HG02610 (cell line): Measurements from ENCODE around the gene JMJD1C.
A peak's percentile ranks its signal among the peaks of the same experiment; 100 is the strongest.

ENCODE experiments used
- ATAC-seq: cut with Tn5 transposase; IDR thresholded peaks from one replicate; pipeline ENCODE4 v1.9.1; 2021; ENCODE audit warnings: mild to moderate bottlenecking, moderate library complexity; ENCODE audit not compliant: unreplicated experiment

The JMJD1C gene

DNA sequence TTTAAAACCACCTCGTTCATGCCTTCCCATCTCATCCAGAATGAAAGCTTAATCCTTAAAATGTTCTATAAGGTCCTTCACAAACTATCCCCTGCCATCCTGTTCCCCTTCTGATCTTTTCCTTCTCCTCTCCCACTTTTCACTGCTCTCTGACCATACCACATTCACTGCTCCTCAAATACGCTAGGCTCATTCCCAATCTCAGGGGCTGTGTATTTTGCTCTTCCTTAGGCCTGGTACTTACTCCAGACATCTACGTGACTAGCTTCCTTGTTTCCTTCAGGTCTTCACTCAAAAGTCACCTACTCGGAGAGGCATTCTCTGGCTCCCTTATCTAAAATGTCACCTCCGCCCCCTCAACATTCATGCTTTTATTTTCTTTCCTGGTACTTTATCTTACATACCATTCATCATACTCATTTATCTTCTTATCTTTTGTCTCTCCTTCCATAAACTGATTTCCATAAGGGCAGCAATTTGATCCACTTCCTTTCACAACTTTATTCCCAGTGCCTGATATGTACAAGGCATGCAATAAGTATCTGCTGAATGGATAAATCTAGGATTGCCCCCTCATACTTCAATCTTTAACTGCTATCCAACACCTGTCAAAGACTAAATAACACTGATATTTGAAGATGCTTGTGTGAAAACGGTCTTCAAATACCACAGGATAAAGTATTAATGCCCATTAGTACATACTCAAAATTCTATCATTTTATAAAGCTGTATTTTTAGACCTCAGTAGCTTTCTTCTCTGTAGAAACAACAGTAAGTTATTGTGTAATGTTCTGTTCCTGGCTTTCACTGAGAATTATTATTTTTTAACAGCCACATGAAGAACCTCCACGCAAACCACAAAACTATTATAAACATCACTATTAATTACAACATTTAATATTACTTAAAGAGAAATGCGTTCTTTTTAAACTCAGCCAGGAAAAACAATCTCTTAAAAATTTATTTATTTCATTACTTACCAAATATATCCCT is 27.0 kb downstream of the JMJD1C start:
- no peak for ATAC-seq

DNA sequence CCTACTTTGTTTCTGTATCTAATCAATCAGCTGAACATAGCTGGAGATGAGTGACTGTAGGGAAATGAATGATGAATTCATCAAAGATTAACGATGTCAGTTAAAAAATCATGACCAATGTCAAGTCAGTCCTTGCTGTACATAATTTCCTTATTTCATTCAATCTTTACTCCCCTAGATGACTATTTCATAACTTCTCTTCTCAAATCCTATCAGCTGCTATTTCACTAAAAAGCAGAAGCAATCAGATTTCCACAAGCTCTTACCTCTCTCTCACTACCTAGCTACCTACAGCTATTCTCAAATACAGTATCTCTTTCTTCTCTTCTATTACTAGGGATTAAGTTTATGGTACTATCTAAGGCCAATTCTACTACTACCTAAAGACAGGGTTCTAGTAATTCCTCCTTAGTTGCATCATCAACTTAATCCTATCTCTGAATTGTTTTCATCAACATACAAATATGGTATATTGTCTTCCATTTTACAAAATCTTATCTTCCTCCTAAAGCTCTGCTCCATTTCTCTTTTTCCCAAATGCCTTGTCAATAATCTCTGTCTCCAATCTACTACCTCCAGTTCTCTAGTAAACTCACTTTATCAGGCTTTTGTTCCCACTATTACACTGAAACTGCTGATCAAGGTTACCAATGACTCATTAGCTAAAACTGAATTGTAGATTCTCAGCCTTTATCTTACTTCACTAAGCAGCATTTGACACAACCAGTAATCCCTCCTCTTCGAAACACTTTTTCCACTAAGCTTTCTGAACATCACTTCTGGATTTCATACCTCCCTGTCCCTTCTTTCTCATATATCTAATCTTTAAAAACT is 28.4 kb downstream of the JMJD1C start:
- peak; percentile 51 for ATAC-seq

DNA sequence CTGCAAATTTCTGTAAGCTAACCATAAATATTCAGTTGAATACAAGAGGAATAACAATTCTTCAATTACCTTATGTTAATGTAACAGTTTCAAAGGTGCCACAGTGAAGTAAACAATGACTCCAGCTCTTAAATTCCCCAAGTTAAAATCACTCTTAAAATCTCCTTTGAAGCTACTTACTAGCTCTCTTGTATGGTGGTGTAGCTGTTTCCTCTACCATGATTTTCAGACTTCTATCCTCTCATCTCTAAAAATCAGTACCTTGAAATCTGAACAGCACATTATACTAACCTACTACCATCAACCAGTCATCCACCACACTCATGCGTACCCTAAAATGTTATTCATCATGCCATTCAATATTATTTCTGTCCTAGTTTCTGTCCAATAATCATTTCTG is 29.6 kb downstream of the JMJD1C start:
- no peak for ATAC-seq

DNA sequence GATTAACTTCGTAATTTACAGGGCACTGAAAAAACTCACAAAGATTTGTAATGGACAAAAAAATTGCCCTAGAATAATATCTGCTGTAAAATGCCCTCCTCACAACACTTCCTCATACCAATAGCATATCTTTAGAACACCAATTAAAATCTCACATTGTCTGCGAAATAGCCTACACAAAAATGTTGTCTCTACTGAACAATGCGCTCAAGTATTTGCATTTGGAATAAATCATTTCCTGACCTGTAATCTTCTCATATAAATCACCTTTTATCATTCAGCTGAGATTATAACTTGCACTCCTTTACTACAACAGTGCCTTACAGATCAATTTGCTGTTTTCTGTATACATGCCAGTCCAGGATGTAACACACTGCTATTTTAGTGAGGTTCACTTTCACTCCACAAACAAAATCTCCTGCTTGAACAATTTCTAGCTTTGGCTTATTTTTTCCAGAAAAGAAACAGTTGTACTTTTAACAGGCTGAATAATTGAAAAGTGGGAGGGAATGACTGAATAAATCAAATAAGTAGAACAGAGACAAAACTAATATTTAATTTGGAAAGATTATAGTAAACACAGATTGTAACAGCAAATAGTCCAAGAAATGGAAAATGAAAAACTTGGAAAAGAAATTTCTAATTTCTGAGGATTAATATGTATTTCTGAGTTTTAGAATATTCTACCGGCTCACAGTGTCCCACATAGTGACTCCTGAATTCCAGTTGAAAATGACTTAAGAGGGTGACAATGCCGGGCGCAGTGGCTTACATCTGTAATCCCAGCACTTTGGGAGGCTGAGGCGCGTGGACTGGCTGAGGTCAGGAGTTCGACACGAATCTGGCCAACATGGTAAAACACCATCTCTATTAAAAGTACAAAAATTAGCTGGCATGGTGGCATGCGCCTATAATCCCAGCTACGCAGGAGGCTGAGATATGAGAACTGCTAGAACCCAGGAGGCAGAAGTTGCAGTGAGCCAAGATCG is 30.6 kb downstream of the JMJD1C start:
- ATAC-seq = no peak

DNA sequence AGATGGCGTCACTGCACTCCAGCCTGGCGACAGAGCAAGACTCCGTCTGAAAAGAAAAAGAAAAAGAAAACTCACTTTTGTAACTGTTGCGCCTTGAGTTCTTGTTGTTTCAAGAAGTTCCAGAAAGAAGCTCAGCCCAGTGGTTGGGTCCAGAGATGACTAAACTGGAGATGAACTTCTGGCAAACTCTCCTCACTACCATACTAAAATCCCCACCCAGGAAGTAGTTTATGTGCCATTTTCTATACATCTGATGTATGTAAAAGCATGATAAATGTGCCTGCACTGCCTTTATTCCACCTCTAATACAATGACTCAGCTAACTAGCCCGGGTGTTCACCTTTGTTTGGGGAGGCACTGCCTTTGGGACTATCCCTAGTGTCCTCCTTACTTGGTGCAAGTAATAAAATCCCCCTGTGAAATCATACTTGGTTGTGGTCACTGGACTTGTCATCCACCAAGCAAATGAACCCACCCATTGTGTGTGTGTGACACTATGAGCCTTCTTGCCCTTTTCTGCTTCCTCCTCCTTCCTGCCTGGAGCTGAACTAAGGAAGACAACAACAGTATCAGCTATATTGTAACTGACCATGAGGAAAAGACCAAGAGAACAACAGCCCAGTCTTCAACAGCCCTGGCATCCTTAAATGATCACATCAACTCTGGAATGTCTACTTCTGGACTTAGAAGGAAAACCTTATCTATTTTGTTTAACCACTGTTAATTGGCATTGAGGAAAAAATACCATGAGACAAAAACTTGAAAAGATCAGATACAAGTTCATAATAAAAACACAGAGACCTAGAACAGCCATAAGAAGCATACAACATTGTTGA is 33.6 kb downstream of the JMJD1C start:
- ATAC-seq = peak; percentile 81

DNA sequence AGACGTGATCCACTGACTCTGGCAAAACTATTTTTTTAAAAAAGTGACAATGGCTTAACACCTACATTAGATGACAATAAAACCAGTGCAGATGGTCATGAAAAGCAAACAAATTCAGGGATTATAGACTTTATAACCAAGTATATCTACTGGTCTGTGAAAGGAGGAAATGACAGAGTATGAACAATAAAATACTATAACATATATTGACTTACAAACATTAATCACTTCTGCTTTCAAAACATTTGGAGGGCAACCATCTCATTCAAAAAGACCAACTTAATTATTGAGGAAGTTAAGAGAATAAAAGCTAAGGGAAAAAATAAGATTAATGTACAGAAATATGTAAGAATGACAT is 34.8 kb downstream of the JMJD1C start:
- no peak for ATAC-seq

DNA sequence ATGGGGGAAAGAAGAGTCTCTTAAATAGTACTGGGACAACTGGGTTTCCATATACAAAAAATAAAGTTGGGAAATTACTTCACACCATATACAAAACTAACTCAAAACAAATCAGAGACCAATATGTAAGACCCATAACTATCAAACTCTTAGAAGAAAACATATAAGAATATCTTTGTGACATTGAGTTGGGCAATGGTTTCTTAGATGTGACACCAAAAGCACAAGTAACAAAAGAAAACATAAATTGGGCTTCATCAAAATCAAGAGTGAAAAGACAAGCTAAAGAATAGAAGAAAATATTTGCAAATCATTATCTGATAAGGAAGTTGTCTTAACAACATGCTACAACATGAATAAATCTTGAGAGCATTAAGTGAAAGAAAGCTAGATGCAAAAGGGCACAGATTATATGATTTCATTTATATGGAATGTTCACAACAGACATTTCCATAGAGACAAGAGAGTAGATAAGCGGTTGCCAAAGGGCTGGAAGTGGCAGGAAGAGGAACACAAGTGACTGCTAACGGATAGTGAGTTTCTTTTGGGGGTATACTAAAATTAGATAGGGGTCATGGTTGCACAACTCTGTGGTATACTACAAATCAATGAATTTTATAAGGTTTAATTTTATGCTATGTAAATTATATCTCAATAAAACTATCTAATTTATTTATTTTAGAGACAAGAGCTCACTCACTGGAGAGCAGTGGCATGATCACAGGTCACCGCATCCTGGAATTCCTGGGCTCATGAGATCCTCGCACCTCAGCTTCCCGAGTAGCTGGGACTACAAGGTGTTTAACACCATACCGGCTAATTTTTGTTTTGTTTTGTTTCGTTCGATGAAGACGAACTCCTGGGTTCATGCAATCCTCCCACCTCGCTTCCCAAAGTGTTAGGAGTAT is 35.4 kb downstream of the JMJD1C start:
- ATAC-seq = no peak

DNA sequence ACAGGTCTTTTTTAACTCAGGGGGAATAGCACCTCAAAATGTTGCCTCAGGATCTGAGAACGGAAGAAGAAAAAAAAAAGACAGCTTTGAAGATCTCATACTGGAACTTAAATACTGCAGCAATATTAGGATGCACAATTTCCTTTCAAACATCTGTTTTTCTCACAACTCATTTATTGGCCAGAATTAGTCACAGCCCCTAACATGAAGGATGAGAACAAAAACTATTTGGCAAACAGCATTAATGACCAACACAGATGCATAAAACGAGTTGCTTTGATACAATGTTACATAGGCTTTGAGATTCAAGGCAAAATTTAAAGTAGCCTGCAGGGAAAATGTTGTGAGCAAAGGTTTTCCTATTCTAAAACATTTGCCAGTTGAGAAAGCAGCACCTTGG is 36.5 kb downstream of the JMJD1C start:
- ATAC-seq = no peak

DNA sequence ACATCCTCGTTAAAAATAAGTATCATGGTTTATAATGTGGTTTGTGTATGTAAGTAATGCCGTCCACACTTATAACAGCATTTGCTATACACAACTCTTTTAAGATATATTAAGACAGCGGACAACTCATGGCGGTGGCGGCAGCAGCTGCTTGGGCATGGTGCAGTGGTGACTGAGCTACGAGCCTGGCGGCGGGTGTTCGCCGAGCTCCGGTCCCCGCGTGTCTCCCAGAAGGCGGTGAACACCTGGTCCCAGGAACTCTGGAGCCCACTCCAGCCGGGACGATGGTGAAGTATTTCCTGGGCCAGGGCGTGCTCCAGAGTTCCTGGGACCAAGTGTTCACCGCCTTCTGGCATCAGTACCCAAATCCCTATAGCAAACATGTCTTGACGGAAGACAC is 38.8 kb downstream of the JMJD1C start:
- ATAC-seq = no peak

DNA sequence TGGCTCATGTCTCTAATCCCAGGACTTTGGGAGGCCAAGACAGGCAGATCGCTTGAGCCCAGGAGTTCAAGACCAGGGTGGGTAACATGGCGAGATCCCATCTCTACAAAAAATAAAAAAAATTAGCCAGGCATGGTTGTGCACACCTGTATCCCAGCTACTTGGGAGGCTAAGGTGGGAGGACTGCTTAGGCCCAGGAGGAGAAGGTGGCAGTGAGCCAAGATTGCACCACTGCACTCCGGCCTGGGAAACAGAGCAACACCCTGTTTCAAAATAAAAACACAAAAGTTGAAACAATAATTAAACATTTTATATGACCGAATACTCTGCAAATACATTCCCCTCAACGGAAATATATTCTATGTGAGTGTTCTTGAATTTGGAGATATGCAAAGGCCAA is 40.3 kb downstream of the JMJD1C start:
- ATAC-seq = no peak

DNA sequence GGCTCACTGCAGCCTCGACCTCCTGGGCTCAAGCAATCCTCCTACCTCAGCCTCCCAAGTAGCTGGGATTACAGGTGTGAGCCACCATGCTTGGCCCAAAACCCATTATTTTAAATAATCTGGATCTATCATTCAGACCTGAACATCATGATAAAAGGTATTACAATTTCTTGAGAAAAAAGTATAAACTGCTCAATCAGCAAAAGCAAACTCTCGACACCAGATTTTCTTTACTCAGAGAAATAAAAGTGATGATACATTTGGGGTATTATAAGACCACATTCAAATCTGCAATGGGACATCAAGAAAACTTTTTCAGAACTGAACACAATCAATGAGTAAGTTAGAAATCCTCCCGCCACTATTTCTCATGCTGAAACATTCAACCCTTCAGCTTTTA is 41.2 kb downstream of the JMJD1C start:
- no peak for ATAC-seq

DNA sequence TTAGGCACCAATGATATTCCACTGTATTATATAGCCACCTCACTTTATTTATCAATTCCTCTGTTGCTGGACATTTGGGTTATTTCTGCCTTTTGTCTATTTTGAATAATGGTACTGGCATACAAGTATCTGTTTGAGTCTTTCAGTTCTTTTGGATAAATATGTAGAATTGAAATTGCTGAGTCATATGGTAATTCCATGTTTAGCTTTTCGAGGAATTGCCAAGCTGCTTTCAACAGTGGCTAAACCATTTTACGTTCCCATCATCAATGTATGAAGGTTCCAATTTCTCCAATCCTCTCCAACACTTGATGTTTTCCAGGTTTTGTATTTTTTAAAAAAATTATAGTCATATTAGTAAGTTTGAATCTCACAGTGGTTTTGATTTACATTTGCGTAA is 42.3 kb downstream of the JMJD1C start:
- no peak for ATAC-seq

DNA sequence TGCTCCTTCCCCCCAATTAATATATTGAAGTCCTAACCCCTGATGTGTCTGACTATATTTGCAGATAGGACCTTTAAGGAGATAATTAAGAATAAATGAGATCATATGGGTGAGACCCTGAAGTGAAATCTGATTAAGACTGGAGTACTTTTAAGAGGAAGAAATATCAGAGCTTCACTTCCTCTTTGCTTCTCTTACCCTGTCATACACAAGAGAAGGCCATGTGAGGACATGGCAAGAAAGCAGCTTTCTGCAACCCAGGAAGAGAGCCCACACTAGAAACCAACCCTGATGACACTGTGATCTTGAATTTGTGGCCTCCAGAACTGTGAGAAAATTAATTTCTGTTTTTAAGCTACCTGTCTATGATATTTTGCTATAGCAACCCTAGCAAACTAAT is 44.2 kb downstream of the JMJD1C start:
- ATAC-seq = peak; percentile 90

DNA sequence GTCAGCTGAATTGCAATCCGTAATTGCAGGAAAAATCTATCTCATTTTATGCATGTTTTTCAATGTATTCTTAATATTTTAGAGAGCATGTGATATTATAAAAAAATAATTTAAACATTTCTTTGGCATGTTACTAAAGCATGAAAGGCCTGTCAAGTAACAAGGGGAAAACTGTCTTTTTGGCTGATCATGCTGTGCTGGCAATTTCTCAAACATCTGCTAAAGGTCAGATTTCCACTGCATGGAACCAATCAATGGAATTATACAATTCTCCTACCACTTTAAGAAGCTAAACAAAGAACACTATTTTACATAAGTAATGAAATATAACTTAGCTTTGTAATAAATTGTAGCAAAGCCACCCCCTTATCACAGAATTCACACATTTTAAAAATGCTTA is 49.4 kb downstream of the JMJD1C start:
- ATAC-seq = no peak

DNA sequence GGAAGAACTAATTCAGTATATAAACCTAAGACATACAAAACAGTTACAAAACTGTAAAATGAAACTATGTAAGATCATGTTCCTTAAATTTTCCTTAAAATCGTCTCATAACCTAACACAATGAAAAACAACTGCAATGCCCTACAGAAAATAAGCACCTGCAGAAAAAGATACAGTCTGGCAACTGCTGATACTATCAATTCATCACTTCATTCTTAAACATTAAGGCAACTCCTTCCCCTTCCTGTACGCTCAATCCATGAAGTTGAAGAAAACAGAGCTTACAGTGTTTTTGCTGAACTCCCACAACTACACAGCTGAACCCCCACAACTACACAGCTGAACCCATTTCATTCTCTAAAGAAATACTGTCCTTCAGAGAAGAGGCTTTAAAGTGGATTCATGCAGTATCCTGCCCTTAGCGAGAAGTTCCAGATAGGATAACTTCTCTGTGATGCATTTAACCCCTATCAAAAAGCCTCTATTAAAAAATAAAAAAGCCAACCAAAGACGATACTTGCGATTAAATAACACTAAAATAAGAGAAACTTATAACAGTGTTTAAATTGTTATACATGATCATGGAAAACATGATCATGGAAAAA is 50.0 kb downstream of the JMJD1C start:
- no peak for ATAC-seq

DNA sequence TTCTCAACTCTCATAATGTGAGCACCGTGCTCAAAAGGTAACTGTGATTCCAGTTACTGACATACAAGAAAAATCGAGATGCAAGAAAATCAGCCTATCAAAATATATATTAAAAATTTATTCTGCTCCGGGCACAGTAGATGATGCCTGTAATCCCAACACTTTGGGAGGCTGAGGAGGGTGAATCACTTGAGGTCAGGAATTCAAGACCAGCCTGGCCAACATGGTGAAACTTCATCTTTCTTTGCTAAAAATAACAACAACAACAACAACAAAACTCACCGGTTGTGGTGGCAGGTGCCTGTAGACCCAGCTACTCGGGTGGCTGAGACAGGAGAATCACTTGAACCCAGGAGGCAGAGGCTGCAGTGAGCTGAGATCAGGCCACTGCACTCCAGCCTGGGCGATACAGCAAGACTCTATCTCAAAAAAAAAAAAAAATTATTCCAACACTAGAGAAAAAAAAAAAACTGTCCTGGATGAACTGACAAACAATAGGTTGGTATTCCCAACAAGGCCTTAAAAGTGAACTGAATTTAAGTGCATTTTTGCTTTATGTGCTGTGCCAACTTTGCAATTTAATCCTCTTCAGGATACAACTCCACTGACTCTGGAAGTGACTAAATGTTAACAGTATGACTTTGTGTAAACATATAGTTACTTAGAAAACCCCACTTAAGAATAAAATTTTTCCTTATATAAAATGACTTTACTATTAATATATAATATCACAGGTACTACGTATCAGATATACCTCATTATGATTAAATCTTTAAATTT is 51.1 kb downstream of the JMJD1C start:
- no peak for ATAC-seq

DNA sequence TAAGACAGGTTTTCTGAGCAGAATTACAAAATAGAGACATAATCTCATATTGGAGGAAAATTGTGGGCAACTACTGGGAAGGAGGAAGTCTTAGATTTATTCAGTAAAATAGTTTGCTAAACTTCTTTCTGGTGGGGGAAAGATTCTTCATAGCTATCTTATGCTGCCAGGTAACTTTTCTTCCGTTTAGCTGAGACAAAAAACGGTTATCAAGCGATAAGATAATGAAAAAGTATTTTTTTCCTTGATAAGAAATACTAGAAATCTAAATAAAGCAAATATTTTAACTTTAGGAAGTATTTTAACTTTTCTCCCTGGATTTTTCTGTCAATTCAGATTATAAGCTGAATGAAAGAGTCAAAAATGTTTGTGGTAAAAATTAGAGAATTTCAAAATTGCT is 52.3 kb downstream of the JMJD1C start:
- no peak for ATAC-seq

DNA sequence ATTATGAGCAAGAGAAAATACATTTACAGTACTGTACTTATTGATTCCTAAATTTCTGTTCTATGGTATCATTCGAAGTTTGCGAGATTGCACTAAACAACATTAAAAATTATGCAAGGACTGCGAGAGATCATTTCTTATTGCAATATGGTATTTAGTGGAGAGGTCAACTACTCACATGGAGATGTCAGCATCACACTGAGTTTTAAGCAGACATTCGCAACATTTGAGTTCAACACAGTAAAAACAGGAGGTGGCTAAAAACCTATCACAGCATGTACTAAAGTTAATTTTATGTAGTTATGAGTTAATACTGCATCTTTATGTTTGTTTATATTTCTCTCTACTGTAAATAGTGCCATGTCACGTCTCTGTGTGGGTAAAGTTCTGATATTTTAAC is 53.5 kb downstream of the JMJD1C start:
- no peak for ATAC-seq
